GM19023 (cell line): ENCODE measurements around the gene ENPP6.

ENCODE experiments used
- ATAC-seq: cut with Tn5 transposase; IDR thresholded peaks from one replicate; pipeline ENCODE4 v1.9.1; 2021; ENCODE audit warnings: mild to moderate bottlenecking, moderate library complexity; ENCODE audit not compliant: unreplicated experiment

ENPP6 gene

DNA sequence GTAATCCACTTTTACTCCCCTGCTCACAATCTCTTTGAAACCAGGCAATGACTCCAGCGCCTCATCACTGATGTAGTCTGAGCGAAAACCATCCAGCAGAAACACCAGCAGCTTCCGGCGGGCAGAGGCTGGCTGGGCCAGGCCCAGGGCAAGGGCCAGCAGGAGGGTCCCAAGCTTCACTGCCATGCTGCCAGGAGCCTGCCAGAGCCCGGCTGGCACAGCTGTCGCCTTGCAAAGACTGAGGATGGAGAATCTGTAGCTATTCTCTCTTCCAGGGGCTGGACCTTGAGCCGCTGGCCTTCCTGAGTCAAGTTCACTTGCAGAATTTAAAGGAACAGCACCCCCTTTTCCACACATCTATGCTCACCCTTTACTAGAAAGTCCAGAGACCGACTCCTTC lies at the start of gene ENPP6:
TSS of gene ENPP6 (minus strand) at position 240 of the 400 bp plus-strand sequence. CDS start at position 186, 54 bp downstream.
- ATAC-seq: no peak

DNA sequence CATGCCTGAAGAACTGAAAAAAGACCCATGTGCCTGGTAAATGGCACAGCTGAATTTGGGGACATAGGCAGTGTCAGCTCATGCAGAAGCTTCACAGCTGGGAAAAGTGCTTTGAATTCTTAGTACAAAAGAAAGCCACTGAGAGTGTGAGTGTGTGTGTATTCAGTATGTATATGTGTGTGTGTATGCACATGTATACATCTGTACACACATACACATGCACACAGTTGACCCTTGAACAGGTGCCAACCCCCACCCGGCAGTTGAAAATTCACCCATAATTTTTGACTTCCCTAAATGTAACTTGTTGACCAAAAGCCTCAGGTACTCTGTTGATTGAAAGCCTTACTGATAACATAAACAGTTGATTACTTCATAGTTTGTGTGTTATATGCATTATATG lies 49.5 kb upstream of the ENPP6 start:
- no peak for ATAC-seq

DNA sequence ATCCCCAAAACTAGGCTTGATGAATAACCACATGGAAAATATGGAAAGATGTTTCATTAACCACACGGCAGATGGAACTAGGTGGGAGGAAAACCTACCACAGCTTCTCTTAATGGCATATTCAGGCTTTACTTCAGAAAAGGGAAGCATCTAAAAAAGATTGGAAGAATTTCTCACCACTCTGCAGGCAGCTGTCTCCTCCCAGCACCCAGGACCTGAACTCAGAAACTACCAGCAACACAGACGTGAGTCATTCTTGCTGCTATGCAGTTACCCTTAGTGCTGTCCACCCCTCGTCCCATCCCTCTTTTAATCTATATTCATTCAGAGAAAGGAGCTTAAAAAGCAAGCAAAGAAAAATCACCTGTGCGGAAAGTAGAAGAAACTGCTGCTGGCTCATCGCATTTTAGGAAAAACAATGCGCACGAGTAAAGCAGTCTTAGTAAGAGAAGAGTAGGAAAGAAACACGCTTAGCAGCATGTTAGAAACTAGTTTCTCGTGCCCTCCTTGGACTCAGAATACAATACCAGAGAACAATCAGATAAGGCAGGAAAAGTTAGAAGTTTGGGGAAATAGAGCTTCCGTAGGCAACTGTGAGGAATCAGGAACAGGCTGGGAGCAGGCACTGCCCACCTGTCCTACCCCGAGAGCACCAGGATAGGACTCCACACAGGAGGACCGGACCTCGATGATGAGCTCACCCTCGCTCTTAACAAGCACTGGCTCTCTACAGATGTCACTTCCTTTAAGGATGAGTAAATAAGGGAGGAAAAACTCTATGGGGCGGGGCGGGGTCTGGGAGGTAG lies 48.1 kb upstream of the ENPP6 start:
- ATAC-seq: peak; percentile 33

DNA sequence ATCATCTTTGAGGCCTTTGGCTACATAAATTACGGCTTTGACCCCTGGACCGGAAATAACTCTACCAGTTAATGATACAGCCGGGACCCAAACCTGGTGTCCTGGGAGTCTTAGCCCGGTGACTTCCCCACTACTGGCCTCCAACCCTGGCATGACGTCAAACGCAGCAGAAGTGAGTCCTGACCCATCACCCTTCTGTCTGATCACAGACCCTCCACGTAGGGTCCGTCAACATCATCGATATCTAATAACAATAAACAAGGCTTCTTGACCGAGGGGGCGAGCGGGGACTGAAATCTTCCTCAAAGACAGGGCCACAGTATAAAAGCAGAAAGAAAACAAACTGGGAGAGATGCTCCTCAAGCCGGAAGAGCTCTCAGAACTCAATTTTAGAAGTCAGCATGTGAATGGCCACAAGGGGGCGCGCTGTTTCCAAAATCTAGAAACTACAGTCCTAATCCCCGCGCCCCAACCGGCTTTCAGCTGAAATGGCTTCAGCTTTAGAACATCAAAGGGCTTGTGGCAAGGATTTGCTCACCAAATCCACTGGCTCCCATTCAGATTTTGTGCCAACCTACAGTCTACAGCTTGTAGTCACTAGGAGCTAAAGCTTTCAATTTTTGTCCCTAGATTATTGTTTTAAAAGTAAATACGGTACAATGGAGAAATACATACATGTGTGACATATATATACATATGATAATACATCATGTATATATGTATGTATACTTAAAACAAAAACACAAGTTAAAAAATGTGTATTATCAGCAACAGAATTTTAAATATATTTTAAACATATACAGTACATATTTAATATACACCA lies 46.4 kb upstream of the ENPP6 start:
- ATAC-seq: peak; percentile 30

DNA sequence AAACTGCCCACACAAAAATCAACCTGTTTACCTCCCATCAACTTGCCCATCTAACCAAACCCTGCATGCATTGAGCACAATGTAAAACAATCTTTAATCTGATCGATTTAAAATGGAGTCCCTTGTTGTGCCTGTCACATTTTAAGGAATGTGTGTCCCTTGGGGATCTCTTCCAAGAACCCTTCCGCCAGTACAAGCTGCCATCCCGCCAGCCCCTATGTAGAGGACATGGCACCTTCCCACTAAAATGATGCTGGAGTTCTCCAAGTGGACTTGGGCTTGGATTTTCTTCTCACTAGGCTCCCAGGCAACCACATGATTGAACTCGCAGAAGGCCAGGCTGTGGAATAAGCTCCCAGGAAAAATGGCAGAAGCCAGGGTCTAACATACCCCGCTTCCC lies 45.8 kb upstream of the ENPP6 start:
- no peak for ATAC-seq

DNA sequence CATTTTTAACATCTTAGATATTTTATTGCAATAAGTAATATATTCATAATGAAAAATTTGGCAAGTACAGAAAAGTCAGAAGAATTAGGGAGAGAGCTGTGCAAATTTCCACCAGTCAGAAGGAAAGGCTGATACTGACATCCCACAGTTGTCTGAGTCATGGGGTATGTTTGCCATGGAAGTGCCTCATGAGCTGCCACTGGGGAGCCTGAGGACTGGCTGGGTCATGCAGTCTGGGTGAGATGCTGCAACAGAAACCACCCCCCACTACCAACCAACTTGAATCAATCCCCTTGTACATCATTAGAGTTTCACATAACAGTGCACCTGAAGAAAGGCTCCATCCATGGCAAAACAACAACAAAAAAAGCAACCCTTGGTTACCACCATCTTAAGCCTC lies 45.2 kb upstream of the ENPP6 start:
- no peak for ATAC-seq

DNA sequence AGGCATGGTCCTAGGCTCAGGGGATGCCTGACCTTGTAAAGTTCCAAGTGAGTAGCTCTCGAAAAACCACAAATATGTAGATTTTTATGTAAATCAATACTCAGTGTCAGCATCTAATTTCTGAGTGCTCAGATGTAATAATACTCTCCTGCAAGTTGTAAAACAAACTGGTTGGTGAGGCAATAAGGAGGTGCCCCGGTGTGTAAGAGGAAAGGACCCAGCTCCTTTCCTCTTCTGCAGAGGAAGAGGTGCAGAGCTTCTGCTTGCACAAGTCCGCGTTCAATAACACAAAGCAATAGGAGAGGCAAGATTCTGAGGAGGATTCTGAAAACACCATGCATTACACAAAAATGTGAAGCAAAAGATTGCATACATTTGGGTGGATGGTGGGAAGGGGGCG lies 43.6 kb upstream of the ENPP6 start:
- no peak for ATAC-seq

DNA sequence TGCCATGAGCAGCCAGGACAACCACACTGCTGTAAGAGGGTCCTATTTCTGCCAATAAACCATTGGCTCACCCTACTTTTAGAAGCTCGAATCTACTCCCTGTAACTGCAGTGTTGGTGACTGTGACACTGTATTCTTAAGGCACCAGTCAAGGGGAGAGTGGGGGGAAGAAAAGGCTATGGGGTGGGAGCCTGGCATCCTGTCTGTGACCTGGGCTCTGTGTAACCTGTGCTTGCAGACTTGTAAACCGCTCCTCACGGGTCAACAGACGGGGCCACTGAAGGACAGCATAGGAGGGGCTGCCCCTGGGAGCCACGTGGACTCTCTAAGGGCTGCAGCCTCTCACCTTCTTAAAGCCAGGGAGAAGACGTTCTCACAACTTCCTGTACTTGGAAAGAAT lies 42.2 kb upstream of the ENPP6 start:
- ATAC-seq: no peak

DNA sequence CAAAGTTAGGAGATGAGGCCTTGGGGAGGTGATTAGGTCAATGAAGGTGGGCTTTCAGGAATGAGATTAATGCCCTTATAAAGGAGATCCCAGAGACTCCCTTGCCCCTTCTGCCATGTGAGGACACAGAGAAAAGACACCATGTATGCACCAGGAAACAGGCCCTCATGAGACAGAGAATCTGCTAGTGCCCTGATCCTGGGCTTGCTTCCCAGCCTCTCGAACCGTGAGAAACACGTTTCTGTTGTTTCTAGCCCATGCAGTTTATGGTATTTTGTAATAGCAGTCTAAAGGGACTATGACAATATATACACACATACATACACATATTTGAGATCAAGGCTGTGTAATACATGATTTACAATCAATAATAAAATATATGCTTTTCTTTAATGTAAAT lies 41.4 kb upstream of the ENPP6 start:
- ATAC-seq: no peak

DNA sequence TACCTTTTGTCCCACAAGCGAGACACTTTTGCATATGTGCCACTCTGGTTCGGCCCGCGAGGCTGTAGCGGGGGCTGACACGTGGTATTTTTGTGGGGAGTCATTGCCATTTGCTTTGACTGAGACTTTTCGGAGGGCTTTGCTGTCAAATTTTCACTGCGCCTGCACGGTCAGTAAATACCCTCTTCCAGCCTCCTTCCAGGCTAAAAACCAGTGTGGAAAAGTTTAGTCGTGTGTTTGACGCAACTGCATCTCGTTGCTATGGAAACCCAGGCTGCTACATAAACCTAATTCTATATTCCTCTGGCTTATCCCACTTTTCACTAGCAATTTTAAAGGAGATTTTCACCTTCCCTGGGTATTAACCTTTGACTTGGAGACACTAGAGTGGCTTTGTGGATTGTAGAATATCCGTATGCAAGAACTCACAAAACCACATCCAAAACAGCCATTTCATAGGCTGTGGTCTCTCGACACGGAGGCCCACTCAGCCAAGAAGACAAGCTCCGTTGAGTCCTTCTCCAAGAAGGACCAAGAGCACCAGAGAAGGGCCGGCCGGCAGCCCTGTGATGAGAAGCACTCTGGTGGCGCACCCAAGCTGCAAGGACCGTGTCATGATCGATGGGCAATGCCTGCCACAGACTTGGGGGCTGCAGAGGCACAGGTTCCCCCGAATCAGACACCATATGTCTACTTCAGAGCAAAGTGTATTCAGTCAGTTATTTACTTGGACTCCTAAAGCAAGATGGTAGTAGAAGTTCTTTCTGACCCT lies 38.4 kb upstream of the ENPP6 start:
- no peak for ATAC-seq

DNA sequence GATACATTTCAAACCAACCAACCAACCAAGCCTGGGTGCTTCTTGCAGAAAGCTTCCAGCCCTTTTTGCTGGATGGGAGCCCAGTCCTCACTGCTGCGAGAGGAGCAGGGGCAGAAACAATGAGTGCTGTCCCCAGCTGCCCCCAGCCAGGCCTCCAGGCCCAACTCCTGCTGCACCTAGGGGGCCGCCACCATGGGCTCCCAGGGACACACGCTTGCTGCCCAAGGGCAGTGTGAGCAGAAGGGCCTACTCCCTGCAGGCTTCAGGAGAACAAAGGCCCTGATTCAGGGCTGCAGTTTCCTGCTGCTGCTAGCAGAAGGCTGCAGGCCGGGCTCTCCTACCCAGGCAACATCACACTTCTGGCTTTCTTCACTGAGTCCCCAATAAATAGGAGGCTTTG lies 37.7 kb upstream of the ENPP6 start:
- ATAC-seq: no peak

DNA sequence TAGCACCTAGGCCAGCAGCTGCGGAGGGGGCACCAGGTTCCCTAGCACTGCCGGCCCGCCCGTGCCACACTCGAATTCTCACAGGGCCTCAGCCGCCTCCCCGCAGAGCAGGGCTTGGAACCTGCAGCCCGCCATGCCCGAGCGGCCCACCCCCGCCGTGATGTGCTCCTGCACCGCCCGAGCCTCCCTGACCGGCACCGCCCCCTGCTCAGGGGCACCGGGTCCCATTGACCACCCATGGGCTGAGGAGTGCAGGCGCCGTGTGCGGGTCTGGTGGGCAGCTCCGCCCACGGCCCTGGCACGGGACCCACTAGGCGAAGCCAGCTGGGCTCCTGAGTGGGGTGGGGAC lies 35.4 kb upstream of the ENPP6 start:
- no peak for ATAC-seq

DNA sequence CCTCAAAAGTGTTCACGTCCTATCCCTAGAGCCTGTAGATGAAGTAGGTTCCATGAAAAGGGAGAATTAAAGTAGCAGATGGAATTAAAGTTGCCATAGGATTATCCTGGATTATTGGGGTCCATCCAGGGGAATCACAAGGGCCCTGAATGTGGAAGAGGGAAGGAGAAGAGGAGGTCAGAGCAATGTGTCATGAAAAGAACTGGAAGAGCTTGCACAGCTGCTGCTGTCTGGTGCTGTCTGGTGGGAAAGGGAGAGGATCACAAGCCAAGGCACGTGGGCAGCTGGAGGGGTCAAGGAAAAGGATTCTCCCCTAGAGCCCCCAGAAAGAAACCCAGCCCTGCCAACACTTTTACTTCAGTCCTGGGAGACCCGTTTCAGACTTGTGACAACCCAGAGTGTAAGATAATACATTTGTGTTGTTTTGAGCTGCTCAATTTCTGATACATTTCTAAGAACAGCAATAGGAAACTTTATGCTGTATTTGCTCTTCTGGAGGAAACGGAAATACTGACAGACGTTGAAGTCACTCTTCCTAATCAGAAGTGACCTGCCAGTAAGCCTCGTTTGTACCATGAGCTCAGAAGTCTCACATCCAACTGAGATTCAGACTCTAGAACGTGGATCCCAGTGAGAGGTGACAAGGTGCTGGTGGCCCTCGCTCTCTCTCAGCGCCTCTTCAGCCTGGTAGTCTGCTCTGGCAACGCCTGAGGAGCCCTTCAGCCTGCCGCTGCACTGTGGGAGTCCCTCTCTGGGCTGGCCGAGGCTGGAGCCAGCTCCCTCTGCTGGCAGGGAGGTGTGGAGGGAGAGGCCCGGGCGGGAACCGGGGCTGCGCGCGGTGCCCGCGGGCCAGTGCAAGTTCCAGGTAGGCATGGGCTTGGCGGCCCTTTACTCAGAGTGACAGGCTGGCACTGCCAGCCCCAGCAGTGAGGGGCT lies 34.7 kb upstream of the ENPP6 start:
- ATAC-seq: no peak

DNA sequence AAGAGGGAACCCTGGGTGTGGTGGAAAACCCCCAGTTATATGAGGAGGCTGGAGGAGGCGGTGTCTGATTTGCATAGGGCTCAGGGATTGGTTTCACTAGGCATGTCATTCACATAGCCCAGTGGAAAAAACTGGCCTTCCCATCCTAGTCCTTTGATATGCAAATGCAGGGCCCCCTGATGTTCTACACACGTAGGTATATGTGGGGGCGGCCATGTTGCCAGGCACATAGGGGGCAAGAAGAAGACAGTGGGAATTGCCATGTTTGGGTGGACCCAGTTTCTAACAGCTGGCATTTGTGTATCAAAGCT lies 34.0 kb upstream of the ENPP6 start:
- ATAC-seq: no peak

DNA sequence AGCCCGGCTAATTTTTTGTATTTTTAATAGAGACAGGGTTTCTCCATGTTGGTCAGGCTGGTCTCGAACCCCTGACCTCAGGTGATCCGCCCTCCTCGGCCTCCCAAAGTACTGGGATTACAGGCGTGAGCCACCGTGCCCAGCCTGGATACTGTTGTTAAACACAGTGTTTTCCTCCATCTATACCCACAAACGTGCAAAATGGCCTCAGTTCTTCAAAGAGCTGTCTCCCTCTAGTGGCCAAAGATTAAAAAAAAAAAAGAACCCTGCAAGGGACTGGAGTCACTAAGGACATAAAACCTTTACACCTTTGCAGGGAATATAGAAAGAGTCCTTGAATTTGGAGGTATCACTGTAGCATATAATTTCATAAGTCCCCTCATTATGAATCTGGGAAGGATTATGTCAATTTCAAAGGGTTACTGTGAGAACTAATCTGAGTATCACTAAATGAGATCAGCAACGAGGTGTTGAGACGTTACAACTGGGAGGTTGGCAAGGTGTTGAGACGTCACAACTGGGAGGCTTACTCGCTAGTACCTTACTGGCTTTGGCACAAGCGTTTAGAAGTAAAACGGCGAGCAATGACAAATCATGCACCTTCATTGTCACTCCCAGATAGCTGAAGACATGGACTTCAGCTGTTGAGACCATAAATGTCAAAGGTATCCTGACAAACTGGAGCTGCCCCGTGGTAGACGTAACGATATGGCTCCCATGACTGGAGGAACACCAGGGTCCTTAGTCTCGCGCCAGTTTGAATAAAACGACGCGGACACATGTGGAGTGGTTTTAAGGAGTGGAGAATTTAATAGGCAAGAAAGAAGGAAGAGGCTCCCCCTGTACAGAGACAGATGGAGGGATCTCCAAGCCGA lies 33.4 kb upstream of the ENPP6 start:
- ATAC-seq: no peak

DNA sequence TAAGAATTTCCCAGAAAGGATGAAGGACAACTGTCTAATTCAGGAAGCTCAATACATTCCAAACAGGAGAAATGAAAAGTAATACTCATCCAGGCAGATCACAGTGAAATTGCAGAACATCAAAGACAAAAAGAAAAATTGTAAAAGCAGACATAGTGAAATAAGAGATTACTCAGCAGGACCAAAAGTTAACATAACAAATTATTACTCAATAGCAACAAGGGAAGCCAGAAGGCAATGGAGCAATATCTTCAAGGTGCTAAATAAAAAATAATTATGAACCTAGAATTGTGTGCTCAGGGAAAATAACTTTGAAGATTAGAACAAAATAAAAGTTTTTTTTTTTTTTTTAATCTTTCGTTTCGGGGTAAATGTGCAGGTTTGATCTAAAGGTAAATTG lies 30.5 kb upstream of the ENPP6 start:
- ATAC-seq: no peak

DNA sequence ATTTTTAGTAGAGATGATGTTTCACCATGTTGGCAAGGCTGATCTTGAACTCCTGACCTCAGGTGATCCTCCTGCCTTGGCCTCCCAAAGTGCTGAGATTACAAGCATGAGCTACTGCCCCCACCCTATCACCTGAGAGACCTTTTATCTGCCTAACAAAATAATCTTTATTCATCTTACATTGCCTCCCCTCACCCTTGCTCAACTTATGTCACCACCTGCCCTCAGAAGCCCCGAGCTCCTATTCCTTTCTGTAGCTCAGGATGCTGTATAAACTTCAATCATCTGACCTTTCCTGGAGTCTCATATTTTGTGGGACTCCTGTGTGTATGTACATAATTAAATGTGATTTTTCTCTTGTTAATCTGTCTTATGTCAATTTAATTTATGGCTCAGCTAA lies 29.7 kb upstream of the ENPP6 start:
- no peak for ATAC-seq

DNA sequence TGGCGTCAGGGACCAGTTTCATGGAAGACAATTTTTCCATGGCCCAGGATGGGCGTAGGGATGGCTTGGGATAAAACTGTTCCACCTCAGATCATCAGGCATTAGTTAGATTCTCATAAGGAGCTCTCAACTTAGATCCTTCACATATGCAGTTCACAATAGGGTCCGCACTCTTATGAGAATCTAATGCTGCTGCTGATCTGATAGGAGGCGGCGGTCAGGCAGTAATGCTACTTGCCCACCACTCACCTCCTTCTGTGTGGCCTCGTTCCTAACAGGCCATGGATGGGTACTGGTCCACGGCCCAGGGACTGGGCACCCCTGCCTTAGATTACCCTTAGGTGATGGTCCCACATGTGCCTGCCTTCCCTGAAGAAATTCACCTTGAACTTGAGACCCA lies 28.8 kb upstream of the ENPP6 start:
- no peak for ATAC-seq

DNA sequence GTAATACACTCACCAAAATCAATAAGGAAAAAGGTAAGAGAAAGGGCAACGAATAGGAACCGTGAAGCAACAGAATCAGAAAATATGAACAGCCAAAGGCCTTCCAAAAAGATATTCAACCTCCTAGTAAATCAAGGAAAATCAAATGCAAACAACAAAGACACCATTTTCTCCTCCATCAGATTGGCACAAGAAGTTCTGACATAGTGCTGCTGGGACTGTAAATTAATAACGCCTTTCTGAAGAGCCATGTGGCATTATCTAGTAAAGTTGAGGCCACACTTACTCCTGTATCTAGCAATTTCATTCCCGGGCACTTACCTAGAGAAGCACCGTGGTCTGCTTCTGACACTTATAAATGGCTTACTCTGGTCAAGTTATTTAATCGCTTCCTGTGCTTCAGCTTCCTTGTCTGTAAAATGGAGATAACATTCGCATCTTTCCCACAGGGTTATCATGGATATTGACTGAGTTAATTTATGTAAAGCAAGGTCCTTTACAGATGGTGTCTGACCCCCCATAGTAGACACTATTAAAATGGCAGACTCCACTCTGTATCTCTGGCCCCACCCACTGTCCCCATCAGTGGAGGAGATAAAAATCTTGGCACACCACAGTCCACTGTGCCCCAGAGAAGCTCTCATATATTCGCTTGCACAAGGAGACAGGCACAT lies 20.5 kb upstream of the ENPP6 start:
- ATAC-seq: no peak
